GM12878 (cell line): ENCODE results near the gene MTMR1. TPM values are rescaled to one million over a fixed set of nuclear protein-coding genes. Genes with fewer than 3 reads are reported as not detected.

Experiments used
- ATAC-seq: fragments of 200-7000 bp; cut with Tn5 transposase; 3 replicates; pipeline ENCODE4 v1.9.1; 2020; ENCODE audit warnings: mild to moderate bottlenecking, moderate library complexity
- BruUV-seq: library from RNA; stranded (reverse); fragments of 400-500 nt; replicated peaks from 2 replicates; lab custom pipeline; 2021; lab: Mats Ljungman, UMichigan
- CTCF ChIA-PET: fragments of 300-600 bp; sonication (Branson Sonifier 250); formaldehyde crosslinking; extraction: SDS; loops from one replicate; lab custom pipeline; 2021; ENCODE audit warnings: inconsistent platforms; lab: Yijun Ruan, JAX
- POLR2A ChIA-PET: fragments of 350-600 bp; formaldehyde crosslinking; extraction: SDS; loops from one replicate; lab custom pipeline; 2021; ENCODE audit warnings: inconsistent platforms; lab: Charles Lee
- RAD21 ChIA-PET: fragments of 300-600 bp; sonication (Branson Sonifier 250); formaldehyde crosslinking; loops from one replicate; lab custom pipeline; 2023; ENCODE audit warnings: antibody characterized with exemption; ENCODE audit not compliant: unreplicated experiment; lab: Charles Lee
- SMC1A ChIA-PET: fragments of 300-600 bp; sonication (Branson Sonifier 250); formaldehyde crosslinking; loops from one replicate; lab custom pipeline; 2023; ENCODE audit not compliant: unreplicated experiment, uncharacterized antibody; lab: Charles Lee
- DNase-seq: peaks from one replicate; pipeline ENCODE4 v3.0.0-alpha.2; 2011; ENCODE audit warnings: low read depth, low spot score
- FAIRE-seq: peaks from 3 replicates; lab custom pipeline; 2011; peaks lifted over from hg19 to GRCh38; lab: Jason Lieb, UNC
- H2AFZ ChIP-seq: 2 replicates; pipeline ENCODE4 v1.6.0; 2011; ENCODE audit warnings: low read depth, low read length, control low read depth; ENCODE audit not compliant: control insufficient read depth
- H3K27ac ChIP-seq: 2 replicates; pipeline ENCODE4 v1.5.1; 2011; ENCODE audit warnings: control low read depth; ENCODE audit not compliant: control insufficient read depth, insufficient read depth
- H3K27me3 ChIP-seq, 2 experiments: replicated peaks in 1 of 2; 2 replicates each; pipeline versions ENCODE4 v1.6.0 to v1.6.1; 2011; ENCODE audit warnings: low read length in 1 of 2; ENCODE audit not compliant: control insufficient read depth in 2 of 2, insufficient read depth in 2 of 2
- H3K36me3 ChIP-seq, 2 experiments: 2 replicates each; pipeline ENCODE4 v1.5.1; 2011; ENCODE audit warnings: low read length in 1 of 2; ENCODE audit not compliant: control insufficient read depth in 2 of 2, insufficient read depth in 2 of 2
- H3K4me1 ChIP-seq: 2 replicates; pipeline ENCODE4 v1.6.1; 2011; ENCODE audit warnings: mild to moderate bottlenecking, low read length, moderate library complexity, mixed read lengths; ENCODE audit not compliant: control insufficient read depth, insufficient read depth
- H3K4me2 ChIP-seq: 2 replicates; pipeline ENCODE4 v1.6.0; 2011; ENCODE audit warnings: control low read depth; ENCODE audit not compliant: control insufficient read depth, insufficient read depth
- H3K4me3 ChIP-seq: fragments of 200-600 bp; sonication (generic); 2 replicates; pipeline ENCODE4 v1.5.1; 2016
- H3K79me2 ChIP-seq: 2 replicates; pipeline ENCODE4 v1.6.0; 2011; ENCODE audit warnings: low read length; ENCODE audit not compliant: control insufficient read depth, insufficient read depth
- H3K9ac ChIP-seq: 2 replicates; pipeline ENCODE4 v1.8.0; 2011; ENCODE audit warnings: low read length, control low read depth, mixed read lengths; ENCODE audit not compliant: control insufficient read depth, insufficient read depth
- H3K9me3 ChIP-seq: replicated peaks from 3 replicates; pipeline ENCODE4 v1.5.1; 2011; ENCODE audit warnings: mild to moderate bottlenecking, low read length; ENCODE audit not compliant: control insufficient read depth, insufficient read depth
- H4K20me1 ChIP-seq: 2 replicates; pipeline ENCODE4 v1.6.0; 2011; ENCODE audit not compliant: control insufficient read depth, insufficient read depth
- CBX5 ChIP-seq: sonication (generic); IDR thresholded peaks from 2 replicates; pipeline ENCODE4 v1.6.1; 2016; ENCODE audit warnings: low read depth, moderate library complexity, mild to moderate bottlenecking, inconsistent platforms
- GATAD2B ChIP-seq: fragments of 450-650 bp; conservative IDR thresholded peaks from 2 replicates; pipeline ENCODE4 v1.6.1; 2017; ENCODE audit warnings: low read depth, mild to moderate bottlenecking, moderate library complexity
- JUND ChIP-seq: IDR thresholded peaks from 2 replicates; pipeline ENCODE4 v1.6.1; 2012; ENCODE audit warnings: low read depth, mild to moderate bottlenecking, low read length, improper control_type of control experiment, moderate library complexity
- MTA3 ChIP-seq: IDR thresholded peaks from 2 replicates; pipeline ENCODE4 v1.6.1; 2012; ENCODE audit warnings: low read length, inconsistent platforms, borderline replicate concordance
- STAT1 ChIP-seq: fragments of 450-650 bp; conservative IDR thresholded peaks from 2 replicates; pipeline ENCODE4 v1.6.1; 2014; ENCODE audit warnings: antibody characterized with exemption, mild to moderate bottlenecking
- YY1 ChIP-seq: IDR thresholded peaks from 2 replicates; pipeline ENCODE4 v1.6.1; 2011; ENCODE audit warnings: low read depth, mild to moderate bottlenecking, low read length
- ZSCAN29 ChIP-seq: fragments of 450-650 bp; IDR thresholded peaks from 2 replicates; pipeline ENCODE4 v1.6.1; 2017; ENCODE audit warnings: mild to moderate bottlenecking, moderate library complexity
- WGBS: methylation state at CpG from one replicate; pipeline ENCODE4 v1.1.6; 2016; ENCODE audit warnings: low lambda C conversion rate; ENCODE audit not compliant: insufficient replicate concordance, insufficient coverage; ENCODE audit errors: missing lambda C conversion rate; 5-methylcytosine and 5-hydroxymethylcytosine counted together
- in situ Hi-C: fragments of 300-500 bp; cut with MboI; formaldehyde crosslinking; loops from 9 replicates; pipeline ENCODE4 v1.14.3; 2018; ENCODE audit warnings: mixed read lengths
- intact Hi-C: fragments of 100-400 bp; cut with micrococcal nuclease; formaldehyde crosslinking; loops from one replicate; pipeline ENCODE4 v1.14.2; 2022; ENCODE audit not compliant: unreplicated experiment
- polyA plus RNA-seq, 11 experiments: library from polyadenylated mRNA; depleted of rRNA in 4 of 11; unstranded in 6 of 11; stranded (reverse) in 5 of 11; fragments of >200 nt; fragmentation: Nextera tagmentation in 4 of 11; fragmentation: Illumina TruSeq in 1 of 11; extraction: Ambion mirVana in 4 of 11; extraction: Trizol in 1 of 11; gene quantifications; 1 replicate in 1 of 11; 2 replicates in 10 of 11; pipeline versions ENCODE4 v1.2.1 to v1.2.3, GENCODE V29; 2011 to 2016; ENCODE audit warnings: inconsistent platforms in 2 of 11, missing spikeins in 2 of 11, low read depth in 1 of 11
- total RNA-seq, 4 experiments: library from RNA; depleted of rRNA in 3 of 4; stranded (reverse); fragments of >200 nt in 3 of 4; fragmentation: Illumina TruSeq in 1 of 4; extraction: Trizol in 1 of 4; gene quantifications; 2 replicates each; pipeline versions ENCODE4 v1.2.1 to v1.2.3, GENCODE V29; 2013 to 2021

MTMR1 gene
- total and polyA plus RNA-seq, 10 of the 15 experiments (the other 5 are each of a cell fraction or from before 2014, with no cell fraction given), result 1.2 to 32.2 (median 22.9) TPM

GRCh38 chrX:150690126-150690525, 3.1 kb upstream of the MTMR1 start:
- BruUV-seq, result no TSS peak
- ChIA-PET POLR2A (no interaction called here), SMC1A (no interaction called here), RAD21 (no interaction called here), CTCF (interaction anchor here (0.9 to 12.8 kb wide), 4 partner anchors 9 to 23 kb away, joined by 3 to 106 read pairs (median 6); no protein-coding TSS in a partner anchor)
- peaks cover 18% of the 10 kb centered on the region for H3K79me2 ChIP-seq
- H3K9me3 ChIP-seq, result no peaks in the 10 kb centered on the region; the same call in 2 of the 3 replicates
- no peak overlapping the region for H2AFZ ChIP-seq
- intact Hi-C loops (no loop called here), in situ Hi-C loops (loop anchor here (25.0 kb wide), 1 partner anchor 1178 kb away; the partner anchor contains the start of gene IDS)
- H3K4me2 ChIP-seq, result no peak overlapping the region
- no peak overlapping the region for H3K27ac ChIP-seq
- FAIRE-seq, result no peak
- no peak overlapping the region for H3K4me3 ChIP-seq
- TF ChIP-seq ZSCAN29, result no peak
- no peak for TF ChIP-seq JUND
- TF ChIP-seq STAT1, result no peak
- TF ChIP-seq MTA3, result no peak
- no peak for TF ChIP-seq YY1
- no peak for TF ChIP-seq CBX5
- no peak for DNase-seq
- ATAC-seq, result no peak
- no peaks in the 10 kb centered on the region for H3K36me3 ChIP-seq
- no peaks in the 10 kb centered on the region for H4K20me1 ChIP-seq
- no peak overlapping the region for H3K9ac ChIP-seq
- H3K27me3 ChIP-seq, result no peaks in the 10 kb centered on the region
- H3K4me1 ChIP-seq, result peaks cover 5% of the 10 kb centered on the region

- SMC1A ChIA-PET, result interaction anchor here (0.8 to 2.6 kb wide), 6 partner anchors 9 to 752 kb away, joined by 3 to 14 read pairs (median 8); no protein-coding TSS in a partner anchor
- intact Hi-C loops, result no loop called here
- peak overlapping the region; percentile 77 for H3K27ac ChIP-seq
- CTCF ChIA-PET, result interaction anchor here (0.6 to 12.8 kb wide), 7 partner anchors 8 to 752 kb away, joined by 4 to 106 read pairs (median 6); no protein-coding TSS in a partner anchor
- H4K20me1 ChIP-seq, result no peaks in the 10 kb centered on the region
- no peaks in the 10 kb centered on the region for H3K27me3 ChIP-seq
- POLR2A ChIA-PET, result interaction anchor here (0.9 to 2.3 kb wide), 3 partner anchors 19 to 752 kb away, joined by 3 to 5 read pairs (median 5); no protein-coding TSS in a partner anchor
- RAD21 ChIA-PET, result interaction anchor here (0.8 to 1.4 kb wide), 5 partner anchors 8 to 28 kb away, joined by 3 to 6 read pairs (median 3); no protein-coding TSS in a partner anchor
- FAIRE-seq (no peak), ATAC-seq (no peak), DNase-seq (no peak)
- no peaks in the 10 kb centered on the region; the same call in 2 of the 3 replicates for H3K9me3 ChIP-seq
- H3K4me3 ChIP-seq, result peak overlapping the region; percentile 80
- TSS peak; percentile 74 for BruUV-seq
- peak overlapping the region; percentile 83 for H3K4me2 ChIP-seq
- H3K4me1 ChIP-seq, result peaks cover 13% of the 10 kb centered on the region
- TF ChIP-seq YY1 (0 out of 2 replicates have a peak, but pooled peaks have one; percentile 50), GATAD2B (no peak)
- no peaks in the 10 kb centered on the region for H3K36me3 ChIP-seq
- peak overlapping the region; percentile 75 for H2AFZ ChIP-seq
- H3K79me2 ChIP-seq, result peaks cover 36% of the 10 kb centered on the region
- 7% methylated on average over 5 of the region's 5 CpGs for WGBS
- in situ Hi-C loops, result loop anchor here (25.0 kb wide), 1 partner anchor 1180 kb away; the partner anchor contains the start of gene IDS
- peak overlapping the region; percentile 72 for H3K9ac ChIP-seq
Measured at GRCh38 chrX:150692296-150692695, 900 bp upstream of the MTMR1 start.
